Measurements from ENCODE around the gene AFG3L2. TPM values are rescaled to one million over a fixed set of nuclear protein-coding genes. Genes with fewer than 3 reads are reported as not detected.

AFG3L2 gene
- total and polyA plus RNA-seq, 9 of the 15 experiments (the other 6 are each of a cell fraction or from before 2014, with no cell fraction given): 24.1 to 109 (median 84.0) TPM

DNA sequence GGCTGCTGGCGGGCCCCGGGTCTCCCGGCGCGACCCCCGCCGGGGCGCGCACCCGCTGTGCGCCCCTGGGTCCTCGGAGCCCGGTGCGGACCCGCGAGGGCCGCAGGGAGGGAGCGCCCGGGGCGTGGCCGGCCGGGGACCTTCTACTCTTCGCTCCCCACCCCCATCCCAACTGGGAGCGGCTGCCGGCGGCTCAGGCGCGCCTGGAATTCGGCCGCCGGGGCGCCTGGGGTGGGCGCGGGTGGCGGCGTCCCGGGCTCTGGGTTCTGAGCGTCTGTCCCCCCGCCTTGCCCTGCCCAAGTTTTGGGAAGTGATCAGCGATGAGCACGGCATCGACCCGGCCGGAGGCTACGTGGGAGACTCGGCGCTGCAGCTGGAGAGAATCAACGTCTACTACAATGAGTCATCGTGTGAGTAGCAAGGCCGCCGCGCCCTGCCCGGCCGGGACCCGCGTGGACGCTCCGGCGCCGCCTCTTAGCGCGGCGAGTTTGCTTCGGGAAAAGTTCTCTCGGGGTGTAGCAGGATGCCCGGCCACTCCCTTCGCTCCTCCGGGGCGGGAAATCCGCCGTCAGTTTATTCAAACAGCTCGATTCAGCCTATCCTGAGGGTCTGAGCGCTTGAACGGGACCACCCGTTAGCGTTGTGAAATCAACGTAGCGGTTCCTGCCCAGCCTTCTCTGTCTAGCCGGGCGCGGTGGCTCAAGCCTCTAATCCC, 68.5 kb downstream of the AFG3L2 start (continued):
- peak; percentile 29; the same call in 1 of the 2 replicates for TF ChIP-seq RB1 (IDR thresholded peaks at IDR 0.05; ENCODE audit: low read depth)
- TF ChIP-seq TAL1 (IDR thresholded peaks at IDR 0.05): no peak
- TF ChIP-seq ZFP36 (IDR thresholded peaks at IDR 0.05; ENCODE audit: low read depth, low read length, partially characterized antibody): no peak
- no peak for TF ChIP-seq CUX1 (CRISPR knock-in tag; IDR thresholded peaks at IDR 0.05)
- TF ChIP-seq, protein P1, sequence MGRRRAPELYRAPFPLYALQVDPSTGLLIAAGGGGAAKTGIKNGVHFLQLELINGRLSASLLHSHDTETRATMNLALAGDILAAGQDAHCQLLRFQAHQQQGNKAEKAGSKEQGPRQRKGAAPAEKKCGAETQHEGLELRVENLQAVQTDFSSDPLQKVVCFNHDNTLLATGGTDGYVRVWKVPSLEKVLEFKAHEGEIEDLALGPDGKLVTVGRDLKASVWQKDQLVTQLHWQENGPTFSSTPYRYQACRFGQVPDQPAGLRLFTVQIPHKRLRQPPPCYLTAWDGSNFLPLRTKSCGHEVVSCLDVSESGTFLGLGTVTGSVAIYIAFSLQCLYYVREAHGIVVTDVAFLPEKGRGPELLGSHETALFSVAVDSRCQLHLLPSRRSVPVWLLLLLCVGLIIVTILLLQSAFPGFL (CRISPR knock-in tag; IDR thresholded peaks at IDR 0.05): 0 out of 2 replicates have a peak, but pooled peaks have one; percentile 71
- no peak for TF ChIP-seq SMAD3 (CRISPR knock-in tag; conservative IDR thresholded peaks at IDR 0.05)
- TF ChIP-seq RBM22 (IDR thresholded peaks at IDR 0.05; ENCODE audit: low read depth, low read length, poor library complexity, severe bottlenecking): peak; percentile 79
- peak; percentile 53 for TF ChIP-seq TBP (optimal IDR thresholded peaks at IDR 0.05; ENCODE audit: low read depth, low read length)
- TF ChIP-seq PYGO2 (tag; IDR thresholded peaks at IDR 0.05): no peak
- peak; percentile 25 for TF ChIP-seq DACH1 (IDR thresholded peaks at IDR 0.05; ENCODE audit: partially characterized antibody)
- no peak for TF ChIP-seq WHSC1 (IDR thresholded peaks at IDR 0.05; ENCODE audit: low read length)
- no peak for TF ChIP-seq NR4A1 (CRISPR knock-in tag; IDR thresholded peaks at IDR 0.05)
- peak; percentile 43; the same call in 1 of the 2 replicates for TF ChIP-seq NR4A1 (tag; IDR thresholded peaks at IDR 0.05)
- TF ChIP-seq HDAC3 (IDR thresholded peaks at IDR 0.05; ENCODE audit: borderline replicate concordance, partially characterized antibody): no peak
- TF ChIP-seq RAD21 (CRISPR knock-in tag; conservative IDR thresholded peaks at IDR 0.05 in 1 of 2, IDR thresholded peaks at IDR 0.05 in 1 of 2): no peak
- no peak for TF ChIP-seq ARHGAP35 (IDR thresholded peaks at IDR 0.05; ENCODE audit: partially characterized antibody)
- no peak for TF ChIP-seq GATA2 (CRISPR knock-in tag; IDR thresholded peaks at IDR 0.05)
- 0 out of 2 replicates have a peak, but pooled peaks have one; percentile 2 for TF ChIP-seq ZNF316 (IDR thresholded peaks at IDR 0.05)
- peak; percentile 59; the same call in 1 of the 2 replicates for TF ChIP-seq HDAC2 (IDR thresholded peaks at IDR 0.05)
- TF ChIP-seq RUNX1 (IDR thresholded peaks at IDR 0.05; ENCODE audit: low read depth): no peak
- no peak for TF ChIP-seq IRF2 (CRISPR knock-in tag; IDR thresholded peaks at IDR 0.05)
- TF ChIP-seq ZKSCAN3 (CRISPR knock-in tag; IDR thresholded peaks at IDR 0.05): no peak
